Keratinocyte (primary cell): ENCODE data around the gene ARID1B.

Experiments used
- EZH2 ChIP-seq: IDR thresholded peaks from one replicate; pipeline ENCODE4 v1.6.1; 2012; ENCODE audit warnings: inconsistent platforms, mild to moderate bottlenecking, low read length, moderate library complexity
- TF ChIP-seq, protein P1 (sequence below), 3 experiments: IDR thresholded peaks in 1 of 3; conservative IDR thresholded peaks in 1 of 3; optimal IDR thresholded peaks in 1 of 3; 2 replicates in 2 of 3; 3 replicates in 1 of 3; pipeline versions ENCODE3 to v1.5.1; 2011; ENCODE audit warnings: low read length in 3 of 3, mild to moderate bottlenecking in 3 of 3, moderate library complexity in 2 of 3, control low read depth in 1 of 3, inconsistent platforms in 1 of 3; ENCODE audit not compliant: insufficient read depth in 2 of 3; ENCODE audit errors: extremely low read depth in 1 of 3

DNA sequence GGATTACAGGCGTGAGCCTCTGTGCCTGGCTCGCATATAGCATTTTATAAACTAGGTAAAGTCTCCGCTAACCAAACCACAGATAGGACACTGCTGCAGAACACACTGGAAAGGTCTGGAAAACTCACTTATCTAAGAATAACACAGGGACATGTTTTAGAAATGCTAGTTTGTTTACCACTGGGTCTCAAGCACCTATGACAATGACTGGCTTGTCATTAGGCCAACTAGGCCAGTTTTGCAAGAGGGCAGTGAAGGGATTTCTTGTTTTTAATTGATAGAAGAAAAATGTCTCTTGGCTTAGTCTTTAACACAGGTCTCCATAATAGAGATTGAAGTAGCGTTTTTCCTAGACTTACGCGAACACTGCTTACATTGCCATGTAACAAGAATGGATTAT is 344.7 kb downstream of the ARID1B start:
- TF ChIP-seq, protein P1, sequence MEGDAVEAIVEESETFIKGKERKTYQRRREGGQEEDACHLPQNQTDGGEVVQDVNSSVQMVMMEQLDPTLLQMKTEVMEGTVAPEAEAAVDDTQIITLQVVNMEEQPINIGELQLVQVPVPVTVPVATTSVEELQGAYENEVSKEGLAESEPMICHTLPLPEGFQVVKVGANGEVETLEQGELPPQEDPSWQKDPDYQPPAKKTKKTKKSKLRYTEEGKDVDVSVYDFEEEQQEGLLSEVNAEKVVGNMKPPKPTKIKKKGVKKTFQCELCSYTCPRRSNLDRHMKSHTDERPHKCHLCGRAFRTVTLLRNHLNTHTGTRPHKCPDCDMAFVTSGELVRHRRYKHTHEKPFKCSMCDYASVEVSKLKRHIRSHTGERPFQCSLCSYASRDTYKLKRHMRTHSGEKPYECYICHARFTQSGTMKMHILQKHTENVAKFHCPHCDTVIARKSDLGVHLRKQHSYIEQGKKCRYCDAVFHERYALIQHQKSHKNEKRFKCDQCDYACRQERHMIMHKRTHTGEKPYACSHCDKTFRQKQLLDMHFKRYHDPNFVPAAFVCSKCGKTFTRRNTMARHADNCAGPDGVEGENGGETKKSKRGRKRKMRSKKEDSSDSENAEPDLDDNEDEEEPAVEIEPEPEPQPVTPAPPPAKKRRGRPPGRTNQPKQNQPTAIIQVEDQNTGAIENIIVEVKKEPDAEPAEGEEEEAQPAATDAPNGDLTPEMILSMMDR (optimal IDR thresholded peaks at IDR 0.05 in 1 of 3, IDR thresholded peaks at IDR 0.05 in 1 of 3, conservative IDR thresholded peaks at IDR 0.05 in 1 of 3; ENCODE audit: extremely low read depth in 1 of 3, insufficient read depth in 2 of 3, low read length in 3 of 3): no peak
- no peak for TF ChIP-seq EZH2
